ENCODE results near the gene IGF2BP1.
"Not testable (repeated sequence)": the region's sequence is repeated elsewhere in the genome, so short reads cannot be mapped to it uniquely, and the experiment has no call there.

IGF2BP1 gene

GRCh38 chr17:49020609-49021008 is 23.4 kb downstream of the IGF2BP1 start:
- no peak for DNase-seq (ENCODE audit: low read depth)

- peak; percentile 54 for DNase-seq (ENCODE audit: low read depth)
Measured at GRCh38 chr17:49021095-49021767, 24.0 kb downstream of the IGF2BP1 start.

GRCh38 chr17:49021768-49022103 is 24.6 kb downstream of the IGF2BP1 start:
- DNase-seq (ENCODE audit: low read depth), result no peak

- DNase-seq (ENCODE audit: low read depth), result peak; percentile 84
Measured at GRCh38 chr17:49022391-49022941, 25.3 kb downstream of the IGF2BP1 start.

- no peak for DNase-seq (ENCODE audit: low read depth)
Measured at GRCh38 chr17:49024523-49024922, 27.3 kb downstream of the IGF2BP1 start.

GRCh38 chr17:49026447-49026846 is 29.3 kb downstream of the IGF2BP1 start:
- DNase-seq (ENCODE audit: low read depth), result not testable (repeated sequence)

- peak; percentile 47 for DNase-seq (ENCODE audit: low read depth)
Measured at GRCh38 chr17:49028271-49028670, 31.1 kb downstream of the IGF2BP1 start.

GRCh38 chr17:49029801-49030200 is 32.6 kb downstream of the IGF2BP1 start:
- DNase-seq (ENCODE audit: low read depth), result no peak

GRCh38 chr17:49031965-49032928 is 35.1 kb downstream of the IGF2BP1 start:
- peak; percentile 74 for DNase-seq (ENCODE audit: low read depth)

- peak; percentile 52 for DNase-seq (ENCODE audit: low read depth)
Measured at GRCh38 chr17:49035470-49036269, 38.5 kb downstream of the IGF2BP1 start.

- no peak for DNase-seq (ENCODE audit: low read depth)
Measured at GRCh38 chr17:49036270-49036626, 39.1 kb downstream of the IGF2BP1 start.

- DNase-seq (ENCODE audit: low read depth), result no peak
Measured at GRCh38 chr17:49038138-49038537, 41.0 kb downstream of the IGF2BP1 start.

- DNase-seq (ENCODE audit: low read depth), result no peak
Measured at GRCh38 chr17:49038544-49038943, 41.4 kb downstream of the IGF2BP1 start.

GRCh38 chr17:49039518-49039917 is 42.3 kb downstream of the IGF2BP1 start:
- not testable (repeated sequence) for DNase-seq (ENCODE audit: low read depth)

GRCh38 chr17:49041527-49041926 is 44.3 kb downstream of the IGF2BP1 start:
- no peak for DNase-seq (ENCODE audit: low read depth)

GRCh38 chr17:49045376-49045775 is 48.2 kb downstream of the IGF2BP1 start:
- no peak for DNase-seq (ENCODE audit: low read depth)

GRCh38 chr17:49046912-49047311 is 49.7 kb downstream of the IGF2BP1 start:
- no peak for DNase-seq (ENCODE audit: low read depth)

GRCh38 chr17:49049265-49049664 is 52.1 kb downstream of the IGF2BP1 start:
- DNase-seq (ENCODE audit: low read depth), result no peak

GRCh38 chr17:49050611-49051010 is 53.4 kb downstream of the IGF2BP1 start:
- DNase-seq (ENCODE audit: low read depth), result no peak

- DNase-seq (ENCODE audit: low read depth), result no peak
Measured at GRCh38 chr17:49051269-49051668, 54.1 kb downstream of the IGF2BP1 start.

GRCh38 chr17:49053171-49053829 is 56.1 kb downstream of the IGF2BP1 start:
- DNase-seq (ENCODE audit: low read depth), result no peak

Measured in amniotic epithelial cell (primary cell).